HepG2 (cell line): ENCODE data around the gene CASTOR1. TPM values are rescaled to one million over a fixed set of nuclear protein-coding genes. Genes with fewer than 3 reads are reported as not detected.

Experiments
- ATAC-seq: fragments of 200-7000 bp; cut with Tn5 transposase; 3 replicates; pipeline ENCODE4 v1.9.1; 2020; ENCODE audit warnings: mild to moderate bottlenecking, moderate library complexity
- BruUV-seq: library from RNA; stranded (reverse); fragments of 400-500 nt; replicated peaks from 2 replicates; lab custom pipeline; 2021; lab: Mats Ljungman, UMichigan
- CTCF ChIA-PET: fragments of 300-600 bp; formaldehyde crosslinking; extraction: SDS; loops from one replicate; lab custom pipeline; 2021; ENCODE audit warnings: low total read pairs, inconsistent platforms, low intra/inter-chr PET ratio; lab: Yijun Ruan, JAX
- POLR2A ChIA-PET: fragments of 350-600 bp; sonication (Branson Sonifier 250); formaldehyde crosslinking; loops from one replicate; lab custom pipeline; 2020; ENCODE audit warnings: antibody characterized with exemption, inconsistent platforms; lab: Yijun Ruan, JAX
- DNase-seq: peaks from one replicate; pipeline ENCODE4 v3.0.0-alpha.2; 2015; ENCODE audit warnings: low spot score
- FAIRE-seq: peaks from 3 replicates; lab custom pipeline; 2011; peaks lifted over from hg19 to GRCh38; lab: Jason Lieb, UNC
- H2AFZ ChIP-seq: one replicate; pipeline ENCODE4 v1.6.1; 2011; ENCODE audit warnings: low read length, inconsistent platforms
- H3K27ac ChIP-seq: fragments of 300-600 bp; 3 replicates; pipeline ENCODE4 v1.8.0; 2011; ENCODE audit warnings: mixed run types, mild to moderate bottlenecking, mixed read lengths, low read length, inconsistent platforms; ENCODE audit not compliant: insufficient read depth; ENCODE audit errors: extremely low read length
- H3K27me3 ChIP-seq, 2 experiments: fragments of 200-600 bp in 1 of 2; 2 replicates in 1 of 2; 3 replicates in 1 of 2; pipeline versions ENCODE4 v1.6.0 to v1.8.0; 2011; ENCODE audit warnings: low read length in 2 of 2, mild to moderate bottlenecking in 2 of 2, moderate library complexity in 2 of 2, inconsistent platforms in 1 of 2; ENCODE audit not compliant: insufficient read depth in 2 of 2, control insufficient read depth in 1 of 2
- H3K36me3 ChIP-seq, 2 experiments: fragments of 200-600 bp in 1 of 2; replicated peaks in 1 of 2; 2 replicates in 1 of 2; 3 replicates in 1 of 2; pipeline versions ENCODE4 v1.5.1 to v1.8.0; 2011; ENCODE audit warnings: low read length in 2 of 2, inconsistent platforms in 1 of 2; ENCODE audit not compliant: insufficient read depth in 2 of 2, control insufficient read depth in 1 of 2
- H3K4me1 ChIP-seq: 2 replicates; pipeline ENCODE4 v1.5.1; 2012; ENCODE audit warnings: low read length, inconsistent platforms; ENCODE audit not compliant: insufficient read depth
- H3K4me2 ChIP-seq: 2 replicates; pipeline ENCODE4 v1.6.0; 2011; ENCODE audit warnings: low read depth, low read length, inconsistent platforms
- H3K4me3 ChIP-seq, 3 experiments: fragments of 200-600 bp in 1 of 3; sonication (generic), shearing (Covaris generic) in 1 of 3; replicated peaks in 1 of 3; 2 replicates each; pipeline ENCODE4 v1.5.1; 2011 to 2016; ENCODE audit warnings: low read length in 3 of 3, inconsistent platforms in 2 of 3, low read depth in 2 of 3, mild to moderate bottlenecking in 2 of 3, control low read depth in 1 of 3, mixed read lengths in 1 of 3; ENCODE audit not compliant: insufficient read depth in 1 of 3
- H3K79me2 ChIP-seq: one replicate; pipeline ENCODE4 v1.6.1; 2011; ENCODE audit warnings: low read length, inconsistent platforms; ENCODE audit not compliant: insufficient read depth
- H3K9ac ChIP-seq: 2 replicates; pipeline ENCODE4 v1.6.0; 2011; ENCODE audit warnings: mild to moderate bottlenecking, low read depth, low read length, inconsistent platforms; ENCODE audit not compliant: insufficient read depth
- H3K9me3 ChIP-seq: 2 replicates; pipeline ENCODE4 v1.5.1; 2012; ENCODE audit warnings: mild to moderate bottlenecking, low read length
- H4K20me1 ChIP-seq: 2 replicates; pipeline ENCODE4 v1.6.0; 2011; ENCODE audit warnings: inconsistent platforms, mild to moderate bottlenecking, low read length, moderate library complexity; ENCODE audit not compliant: insufficient read depth
- ARID2 ChIP-seq: sonication (generic); formaldehyde crosslinking; IDR thresholded peaks from 2 replicates; pipeline ENCODE4 v1.8.1; 2022; ENCODE audit warnings: mild to moderate bottlenecking, missing genetic modification reagents, borderline replicate concordance
- ATF3 ChIP-seq: sonication (generic); formaldehyde crosslinking; IDR thresholded peaks from 2 replicates; pipeline ENCODE4 v1.4.0; 2020; ENCODE audit warnings: missing genetic modification reagents
- ETV5 ChIP-seq: IDR thresholded peaks from 2 replicates; pipeline ENCODE4 v1.6.1; 2018; ENCODE audit warnings: missing biosample characterization, missing genetic modification reagents, inconsistent platforms, borderline replicate concordance
- KLF13 ChIP-seq: sonication (generic); formaldehyde crosslinking; IDR thresholded peaks from 2 replicates; pipeline ENCODE4 v1.4.0; 2020; ENCODE audit warnings: mild to moderate bottlenecking, missing genetic modification reagents
- NFAT5 ChIP-seq: sonication (generic); formaldehyde crosslinking; IDR thresholded peaks from 2 replicates; pipeline ENCODE4 v1.4.0; 2020; ENCODE audit warnings: missing genetic modification reagents
- NR2F2 ChIP-seq: IDR thresholded peaks from 2 replicates; pipeline ENCODE4 v1.6.1; 2012; ENCODE audit warnings: low read depth, inconsistent platforms, borderline replicate concordance
- POLR2A ChIP-seq, 2 experiments: IDR thresholded peaks; 2 replicates each; pipeline ENCODE4 v1.6.1; 2011; ENCODE audit warnings: low read depth in 2 of 2, low read length in 2 of 2, mild to moderate bottlenecking in 1 of 2, moderate library complexity in 1 of 2; ENCODE audit not compliant: insufficient read depth in 1 of 2
- TGIF2 ChIP-seq: IDR thresholded peaks from 2 replicates; pipeline ENCODE4 v1.6.1; 2016; ENCODE audit warnings: control low read depth, missing compliant biosample characterization
- ZBTB8A ChIP-seq: sonication (generic); formaldehyde crosslinking; IDR thresholded peaks from 2 replicates; pipeline ENCODE4 v1.4.0; 2020; ENCODE audit warnings: mild to moderate bottlenecking, low read depth, missing genetic modification reagents, borderline replicate concordance
- WGBS: methylation state at CpG from one replicate; pipeline ENCODE4 v1.1.6; 2017; ENCODE audit warnings: low lambda C conversion rate; 5-methylcytosine and 5-hydroxymethylcytosine counted together
- in situ Hi-C: cut with HindIII; loops from 2 replicates; pipeline ENCODE4 v1.10.0; 2017; ENCODE audit warnings: low pct_unique_long_range_greater_than_20kb; ENCODE audit not compliant: extremely low pct_ligation_motif_present
- intact Hi-C: fragments of 100-400 bp; cut with micrococcal nuclease; formaldehyde crosslinking; loops from one replicate; pipeline ENCODE4 v1.10.0; 2022; ENCODE audit not compliant: unreplicated experiment
- polyA plus RNA-seq, 8 experiments: library from polyadenylated mRNA; depleted of rRNA in 3 of 8; stranded (reverse) in 7 of 8; unstranded in 1 of 8; fragments of >200 nt; fragmentation: Illumina TruSeq in 4 of 8; extraction: Trizol in 4 of 8; gene quantifications; 2 replicates each; pipeline versions ENCODE4 v1.2.1 to v1.2.3, GENCODE V29; 2011 to 2016; ENCODE audit warnings: low read depth in 4 of 8, missing spikeins in 1 of 8, mixed read lengths in 1 of 8; ENCODE audit not compliant: insufficient read depth in 1 of 8
- total RNA-seq, 5 experiments: library from RNA; depleted of rRNA; stranded (reverse); fragments of >200 nt; fragmentation: Illumina TruSeq; extraction: Trizol; gene quantifications; 2 replicates each; pipeline ENCODE4 v1.2.3, GENCODE V29; 2016; ENCODE audit warnings: low read depth in 1 of 5
- TF ChIP-seq, protein P1 (sequence below): sonication (generic); formaldehyde crosslinking; IDR thresholded peaks from 2 replicates; pipeline ENCODE4 v1.4.0; 2020; ENCODE audit warnings: mild to moderate bottlenecking, missing genetic modification reagents

The CASTOR1 gene
- total and polyA plus RNA-seq, 2 of the 13 experiments (the other 11 are each of a cell fraction or from before 2014, with no cell fraction given), result 2.6 to 4.4 TPM

DNA sequence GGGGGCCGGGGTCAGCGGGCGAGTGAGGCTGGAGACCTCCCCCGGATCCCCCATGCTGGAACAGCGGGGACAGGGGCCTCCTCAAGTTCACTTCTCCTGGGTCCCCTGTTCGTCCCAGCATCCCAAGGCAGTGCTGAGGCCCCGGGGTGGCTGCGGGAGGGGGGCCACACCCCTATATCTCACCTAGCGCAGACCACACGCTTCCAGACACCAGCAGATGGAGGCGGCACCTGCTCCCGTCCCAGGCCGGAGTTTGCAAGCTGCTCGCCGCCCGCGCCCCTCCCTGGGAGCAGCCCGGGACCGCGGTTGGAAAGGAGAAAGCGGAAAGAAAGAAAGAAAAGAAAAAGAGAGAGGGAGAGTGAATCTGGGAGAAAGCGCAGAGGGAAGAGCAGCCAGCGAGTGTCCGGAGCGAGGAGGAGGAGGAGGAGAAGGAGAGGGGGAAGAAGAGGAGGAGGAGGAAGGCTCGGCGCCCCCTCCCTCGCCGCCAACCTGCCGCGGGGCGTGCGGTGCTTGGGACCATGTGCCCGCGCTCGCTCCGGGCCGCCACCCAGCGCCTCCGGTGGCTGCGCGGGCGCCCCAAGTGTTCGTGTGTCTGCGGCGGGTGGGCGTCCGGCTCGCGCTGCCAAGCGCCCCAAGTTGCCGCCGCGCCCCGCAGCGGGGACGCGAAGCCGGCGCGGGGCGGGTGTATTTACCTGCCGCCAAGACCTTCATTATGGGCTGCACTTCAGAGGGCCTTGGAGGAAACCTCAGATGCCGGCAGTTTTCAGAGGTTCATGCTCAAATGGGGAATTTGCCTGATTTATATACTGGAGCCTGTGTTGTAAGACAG is 43.1 kb downstream of the CASTOR1 start, which contains the start of gene LIF (continued):
- no peak for TF ChIP-seq NFAT5 (CRISPR knock-in tag)
- TF ChIP-seq NR2F2, result no peak
- TF ChIP-seq, all 625 proteins: peak for 34

- peak; percentile 35 for DNase-seq
- H2AFZ ChIP-seq, result no peak overlapping the region
- peak; percentile 39 for FAIRE-seq
- H3K4me1 ChIP-seq, result peaks cover 63% of the 10 kb centered on the region
- H3K27me3 ChIP-seq, result no peaks in the 10 kb centered on the region
- H4K20me1 ChIP-seq, result no peaks in the 10 kb centered on the region
- H3K9ac ChIP-seq, result peak overlapping the region; percentile 52; the same call in 1 of the 2 replicates
- peak overlapping the region; percentile 47 for H3K27ac ChIP-seq
- no TSS peak for BruUV-seq
- ATAC-seq, result peak; percentile 25
- no peaks in the 10 kb centered on the region for H3K36me3 ChIP-seq
- in situ Hi-C loops, result no loop called here
- H3K4me2 ChIP-seq, result peak overlapping the region; percentile 74
- H3K9me3 ChIP-seq, result no peaks in the 10 kb centered on the region
- no peaks in the 10 kb centered on the region for H3K79me2 ChIP-seq
- POLR2A ChIA-PET, result interaction anchor here (1.0 to 1.4 kb wide), 4 partner anchors 35 to 142 kb away, joined by 3 to 4 read pairs (median 3); partner anchors contain the start of gene RNF215
- WGBS, result 65% methylated on average over 14 of the region's 15 CpGs
- CTCF ChIA-PET, result no interaction called here
- H3K4me3 ChIP-seq, result peak overlapping the region; percentile 40 to 67 (median 56); a peak in 4 of 6 replicates
- intact Hi-C loops, result no loop called here
- TF ChIP-seq TGIF2 (CRISPR knock-in tag) (no peak), POLR2A (IDR thresholded peaks at IDR 0.05; ENCODE audit: insufficient read depth in 1 of 2, low read depth in 2 of 2, low read length in 2 of 2) (0 out of 4 replicates have a peak, but pooled peaks of 1 of the 2 experiments have one; percentile 39), KLF13 (no peak), ETV5 (CRISPR knock-in tag) (peak; percentile 41; the same call in 1 of the 2 replicates), ZBTB8A (CRISPR knock-in tag) (no peak), ATF3 (CRISPR knock-in tag) (no peak), ARID2 (CRISPR knock-in tag) (0 out of 2 replicates have a peak, but pooled peaks have one; percentile 32)
- TF ChIP-seq, protein P1, sequence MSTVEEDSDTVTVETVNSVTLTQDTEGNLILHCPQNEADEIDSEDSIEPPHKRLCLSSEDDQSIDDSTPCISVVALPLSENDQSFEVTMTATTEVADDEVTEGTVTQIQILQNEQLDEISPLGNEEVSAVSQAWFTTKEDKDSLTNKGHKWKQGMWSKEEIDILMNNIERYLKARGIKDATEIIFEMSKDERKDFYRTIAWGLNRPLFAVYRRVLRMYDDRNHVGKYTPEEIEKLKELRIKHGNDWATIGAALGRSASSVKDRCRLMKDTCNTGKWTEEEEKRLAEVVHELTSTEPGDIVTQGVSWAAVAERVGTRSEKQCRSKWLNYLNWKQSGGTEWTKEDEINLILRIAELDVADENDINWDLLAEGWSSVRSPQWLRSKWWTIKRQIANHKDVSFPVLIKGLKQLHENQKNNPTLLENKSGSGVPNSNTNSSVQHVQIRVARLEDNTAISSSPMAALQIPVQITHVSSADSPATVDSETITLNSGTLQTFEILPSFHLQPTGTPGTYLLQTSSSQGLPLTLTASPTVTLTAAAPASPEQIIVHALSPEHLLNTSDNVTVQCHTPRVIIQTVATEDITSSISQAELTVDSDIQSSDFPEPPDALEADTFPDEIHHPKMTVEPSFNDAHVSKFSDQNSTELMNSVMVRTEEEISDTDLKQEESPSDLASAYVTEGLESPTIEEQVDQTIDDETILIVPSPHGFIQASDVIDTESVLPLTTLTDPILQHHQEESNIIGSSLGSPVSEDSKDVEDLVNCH, result no peak
Observed at GRCh38 chr22:30245181-30245984, 43.9 kb downstream of the CASTOR1 start.
